ENCODE measurements around the gene SMG6. TPM values are rescaled to one million over a fixed set of nuclear protein-coding genes. Genes with fewer than 3 reads are reported as not detected.
A peak's percentile ranks its signal among the peaks of the same experiment; 100 is the strongest.

The SMG6 gene
- total and polyA plus RNA-seq, 2 of the 8 experiments (the other 6 are each of a cell fraction or from before 2014, with no cell fraction given) = 18.5 to 25.2 TPM

DNA sequence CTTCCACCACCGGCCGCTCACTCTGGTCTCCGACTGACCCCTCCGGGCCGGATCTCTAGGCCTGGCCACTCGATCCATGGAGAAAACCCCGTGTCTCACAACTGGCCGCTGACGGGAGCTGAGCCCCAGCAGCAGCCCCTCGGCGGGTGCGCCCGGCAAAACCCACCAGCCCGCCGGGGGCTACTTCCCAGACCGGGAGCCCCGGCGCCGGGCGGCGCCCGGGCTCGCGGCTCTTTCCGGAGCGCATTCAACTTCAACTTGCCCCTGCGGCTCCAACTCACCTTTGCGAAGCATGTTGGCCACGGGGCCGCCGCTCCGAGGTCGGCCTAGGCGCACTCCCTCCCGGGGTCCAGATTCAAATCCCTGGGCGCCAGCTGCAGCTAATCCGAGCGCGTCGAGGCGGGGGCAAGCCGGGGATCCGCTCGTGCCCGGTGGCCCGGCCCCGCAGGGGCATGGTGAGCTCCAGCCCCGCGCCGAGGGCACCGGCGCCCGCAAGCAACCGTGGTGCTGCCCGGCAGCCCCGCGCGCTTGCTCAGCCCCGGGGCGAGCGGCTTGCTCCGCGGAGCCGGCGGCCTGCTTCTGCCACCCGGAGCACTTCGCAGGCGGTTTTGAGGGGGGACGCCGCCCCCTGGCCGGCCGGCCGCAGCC, 278.9 kb downstream of the SMG6 start (continued):
- TF ChIP-seq, protein P1, sequence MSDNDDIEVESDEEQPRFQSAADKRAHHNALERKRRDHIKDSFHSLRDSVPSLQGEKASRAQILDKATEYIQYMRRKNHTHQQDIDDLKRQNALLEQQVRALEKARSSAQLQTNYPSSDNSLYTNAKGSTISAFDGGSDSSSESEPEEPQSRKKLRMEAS (IDR thresholded peaks at IDR 0.05) = peak; percentile 63
- TF ChIP-seq CBX8 (IDR thresholded peaks at IDR 0.05; ENCODE audit: borderline replicate concordance, low read depth, low read length) (no peak), BCL11A (IDR thresholded peaks at IDR 0.05; ENCODE audit: low read depth in 2 of 2, low read length in 2 of 2) (no peak)
